ENCODE measurements around the gene HOOK2. TPM values are rescaled to one million over a fixed set of nuclear protein-coding genes. Genes with fewer than 3 reads are reported as not detected.
A peak's percentile ranks its signal among the peaks of the same experiment; 100 is the strongest.

HOOK2 gene
- total RNA-seq, 1 experiment from 2014 or later: 70.0 TPM

GRCh38 chr19:12801466-12802266 is 26.3 kb upstream of the HOOK2 start, which contains the start of the genes PRDX2 and THSD8 (continued):
- no peak for TF ChIP-seq ZNF532 (CRISPR knock-in tag; IDR thresholded peaks at IDR 0.05; ENCODE audit: borderline replicate concordance)
- TF ChIP-seq SP1 (CRISPR knock-in tag; conservative IDR thresholded peaks at IDR 0.05): peak; percentile 44
- TF ChIP-seq HMGA2 (CRISPR knock-in tag; IDR thresholded peaks at IDR 0.05): no peak
- no peak for TF ChIP-seq OVOL2 (CRISPR knock-in tag; IDR thresholded peaks at IDR 0.05; ENCODE audit: borderline replicate concordance)
- TF ChIP-seq SMAD4 (CRISPR knock-in tag; IDR thresholded peaks at IDR 0.05): no peak
- no peak for TF ChIP-seq MYBL2 (CRISPR knock-in tag; IDR thresholded peaks at IDR 0.05)
- TF ChIP-seq TEAD4 (CRISPR knock-in tag; IDR thresholded peaks at IDR 0.05): no peak
- TF ChIP-seq ZBTB43 (CRISPR knock-in tag; IDR thresholded peaks at IDR 0.05): no peak
- TF ChIP-seq, protein P1, sequence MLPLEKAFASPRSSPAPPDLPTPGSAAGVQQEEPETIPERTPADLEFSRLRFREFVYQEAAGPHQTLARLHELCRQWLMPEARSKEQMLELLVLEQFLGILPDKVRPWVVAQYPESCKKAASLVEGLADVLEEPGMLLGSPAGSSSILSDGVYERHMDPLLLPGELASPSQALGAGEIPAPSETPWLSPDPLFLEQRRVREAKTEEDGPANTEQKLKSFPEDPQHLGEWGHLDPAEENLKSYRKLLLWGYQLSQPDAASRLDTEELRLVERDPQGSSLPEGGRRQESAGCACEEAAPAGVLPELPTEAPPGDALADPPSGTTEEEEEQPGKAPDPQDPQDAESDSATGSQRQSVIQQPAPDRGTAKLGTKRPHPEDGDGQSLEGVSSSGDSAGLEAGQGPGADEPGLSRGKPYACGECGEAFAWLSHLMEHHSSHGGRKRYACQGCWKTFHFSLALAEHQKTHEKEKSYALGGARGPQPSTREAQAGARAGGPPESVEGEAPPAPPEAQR (CRISPR knock-in tag; IDR thresholded peaks at IDR 0.05): no peak
- no peak for TF ChIP-seq MXD4 (CRISPR knock-in tag; IDR thresholded peaks at IDR 0.05; ENCODE audit: borderline replicate concordance)
- TF ChIP-seq ZNF396 (CRISPR knock-in tag; IDR thresholded peaks at IDR 0.05; ENCODE audit: borderline replicate concordance): no peak
- no peak; the same call in 1 of the 2 replicates for TF ChIP-seq TP53 (CRISPR knock-in tag; IDR thresholded peaks at IDR 0.05)
- no peak for TF ChIP-seq TCF7 (CRISPR knock-in tag; IDR thresholded peaks at IDR 0.05; ENCODE audit: low read depth)
- TF ChIP-seq, protein P2, sequence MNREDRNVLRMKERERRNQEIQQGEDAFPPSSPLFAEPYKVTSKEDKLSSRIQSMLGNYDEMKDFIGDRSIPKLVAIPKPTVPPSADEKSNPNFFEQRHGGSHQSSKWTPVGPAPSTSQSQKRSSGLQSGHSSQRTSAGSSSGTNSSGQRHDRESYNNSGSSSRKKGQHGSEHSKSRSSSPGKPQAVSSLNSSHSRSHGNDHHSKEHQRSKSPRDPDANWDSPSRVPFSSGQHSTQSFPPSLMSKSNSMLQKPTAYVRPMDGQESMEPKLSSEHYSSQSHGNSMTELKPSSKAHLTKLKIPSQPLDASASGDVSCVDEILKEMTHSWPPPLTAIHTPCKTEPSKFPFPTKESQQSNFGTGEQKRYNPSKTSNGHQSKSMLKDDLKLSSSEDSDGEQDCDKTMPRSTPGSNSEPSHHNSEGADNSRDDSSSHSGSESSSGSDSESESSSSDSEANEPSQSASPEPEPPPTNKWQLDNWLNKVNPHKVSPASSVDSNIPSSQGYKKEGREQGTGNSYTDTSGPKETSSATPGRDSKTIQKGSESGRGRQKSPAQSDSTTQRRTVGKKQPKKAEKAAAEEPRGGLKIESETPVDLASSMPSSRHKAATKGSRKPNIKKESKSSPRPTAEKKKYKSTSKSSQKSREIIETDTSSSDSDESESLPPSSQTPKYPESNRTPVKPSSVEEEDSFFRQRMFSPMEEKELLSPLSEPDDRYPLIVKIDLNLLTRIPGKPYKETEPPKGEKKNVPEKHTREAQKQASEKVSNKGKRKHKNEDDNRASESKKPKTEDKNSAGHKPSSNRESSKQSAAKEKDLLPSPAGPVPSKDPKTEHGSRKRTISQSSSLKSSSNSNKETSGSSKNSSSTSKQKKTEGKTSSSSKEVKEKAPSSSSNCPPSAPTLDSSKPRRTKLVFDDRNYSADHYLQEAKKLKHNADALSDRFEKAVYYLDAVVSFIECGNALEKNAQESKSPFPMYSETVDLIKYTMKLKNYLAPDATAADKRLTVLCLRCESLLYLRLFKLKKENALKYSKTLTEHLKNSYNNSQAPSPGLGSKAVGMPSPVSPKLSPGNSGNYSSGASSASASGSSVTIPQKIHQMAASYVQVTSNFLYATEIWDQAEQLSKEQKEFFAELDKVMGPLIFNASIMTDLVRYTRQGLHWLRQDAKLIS (CRISPR knock-in tag; IDR thresholded peaks at IDR 0.05; ENCODE audit: borderline replicate concordance): no peak
- 0 out of 2 replicates have a peak, but pooled peaks have one; percentile 54 for TF ChIP-seq ELF4 (CRISPR knock-in tag; IDR thresholded peaks at IDR 0.05; ENCODE audit: low read depth)
- TF ChIP-seq E2F5 (CRISPR knock-in tag; IDR thresholded peaks at IDR 0.05): 0 out of 2 replicates have a peak, but pooled peaks have one; percentile 72
- peak; percentile 63; the same call in 1 of the 2 replicates for TF ChIP-seq FOXP4 (CRISPR knock-in tag; IDR thresholded peaks at IDR 0.05)
- 0 out of 2 replicates have a peak, but pooled peaks have one; percentile 36 for TF ChIP-seq ZNF263 (CRISPR knock-in tag; IDR thresholded peaks at IDR 0.05; ENCODE audit: low read depth)
- no peak; the same call in 1 of the 2 replicates for TF ChIP-seq ZNF219 (CRISPR knock-in tag; IDR thresholded peaks at IDR 0.05; ENCODE audit: borderline replicate concordance)
- no peak for TF ChIP-seq CTCF (IDR thresholded peaks at IDR 0.05)
- TF ChIP-seq JUN (CRISPR knock-in tag; IDR thresholded peaks at IDR 0.05): 0 out of 2 replicates have a peak, but pooled peaks have one; percentile 10
- no peak for TF ChIP-seq PRRX2 (CRISPR knock-in tag; IDR thresholded peaks at IDR 0.05)
- no peak for TF ChIP-seq FOXJ3 (CRISPR knock-in tag; IDR thresholded peaks at IDR 0.05; ENCODE audit: borderline replicate concordance)
